Naive thymus-derived CD8-positive, alpha-beta T cell (primary cell): ENCODE measurements around the gene GABPA. TPM values are rescaled to one million over a fixed set of nuclear protein-coding genes. Genes with fewer than 3 reads are reported as not detected.

Source experiments
- polyA plus RNA-seq, 3 donors: library from polyadenylated mRNA; unstranded; fragments of 300-500 nt; fragmentation: Illumina TruSeq; gene quantifications; one replicate each; pipeline ENCODE4 v1.2.3, GENCODE V29; 2021
- total RNA-seq, 8 experiments: library from RNA in 2 of 8; stranded (reverse) in 2 of 8; gene quantifications; one replicate each; pipeline ENCODE4 v1.2.3 and lab custom pipeline; 2021 to 2026

GABPA gene
- total and polyA plus RNA-seq, 5 experiments from 2014 or later, result 16.8 to 34.5 (median 18.4) TPM

Other genes starting within 250 kb of the GABPA start
- gene MRPL39, start 127.5 kb upstream of the GABPA start, total RNA-seq, result 10 to 100 TPM; 21.7 to 21.8 TPM
- gene MRPL39, start 127.5 kb upstream of the GABPA start, polyA plus RNA-seq, result 10 to 100 TPM; 29.6 to 41.1 (median 37.3) TPM
- gene JAM2, start 95.7 kb upstream of the GABPA start, total RNA-seq, result under 1 TPM; 0.19 to 0.23 TPM
- under 1 TPM in 2 of 3 donors, not detected in 1; 0.05 to 0.21 TPM for gene JAM2, start 95.7 kb upstream of the GABPA start, polyA plus RNA-seq
- gene ATP5PF, start 68 bp upstream of the GABPA start, total RNA-seq, result 10 to 100 TPM; 63.3 to 68.3 TPM
- 100 to 1,000 TPM; 328 to 439 (median 390) TPM for gene ATP5PF, start 68 bp upstream of the GABPA start, polyA plus RNA-seq